ENCODE data around the gene HECW1.
"Not testable (repeated sequence)": the region's sequence is repeated elsewhere in the genome, so short reads cannot be mapped to it uniquely, and the experiment has no call there.

The HECW1 gene

GRCh38 chr7:43337811-43338210 lies 225.4 kb downstream of the HECW1 start:
- Mint-ChIP-seq H3K4me3 (no peak overlapping the region), H3K4me1 (no peaks in the 10 kb centered on the region), H3K27me3 (peaks cover 12% of the 10 kb centered on the region), H3K9me3 (no peaks in the 10 kb centered on the region), H3K27ac (no peak overlapping the region), H3K36me3 (no peaks in the 10 kb centered on the region)
- no peak for ATAC-seq

GRCh38 chr7:43341132-43341531 lies 228.7 kb downstream of the HECW1 start:
- H3K4me3 Mint-ChIP-seq, result no peak overlapping the region
- no peak overlapping the region for H3K27ac Mint-ChIP-seq
- no peaks in the 10 kb centered on the region for H3K36me3 Mint-ChIP-seq
- peaks cover 4% of the 10 kb centered on the region for H3K9me3 Mint-ChIP-seq
- no peak for ATAC-seq
- H3K4me1 Mint-ChIP-seq, result no peaks in the 10 kb centered on the region
- H3K27me3 Mint-ChIP-seq, result peaks cover 16% of the 10 kb centered on the region

- H3K9me3 Mint-ChIP-seq, H3K27ac Mint-ChIP-seq, H3K4me1 Mint-ChIP-seq, H3K4me3 Mint-ChIP-seq, ATAC-seq, H3K36me3 Mint-ChIP-seq: not testable (repeated sequence)
- H3K27me3 Mint-ChIP-seq, result peaks cover 34% of the 10 kb centered on the region
Observed at GRCh38 chr7:43343417-43343816, 231.0 kb downstream of the HECW1 start.

DNA sequence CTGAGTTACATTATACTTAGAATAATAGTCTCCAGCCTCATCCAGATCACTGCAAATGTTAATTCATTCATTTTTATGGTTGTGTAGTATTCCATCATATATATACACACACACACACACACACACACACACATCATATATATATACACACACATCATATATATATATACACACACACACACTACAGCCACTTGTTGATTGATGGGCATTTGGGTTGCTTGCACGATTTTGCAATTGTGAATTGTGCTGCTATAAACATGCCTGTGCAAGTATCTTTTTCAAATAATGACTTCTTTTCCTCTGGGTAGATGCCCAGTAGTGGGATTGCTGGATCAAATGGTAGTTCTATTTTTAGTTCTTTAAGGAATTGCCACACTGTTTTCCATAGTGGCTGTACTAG lies 233.2 kb downstream of the HECW1 start:
- H3K4me1 Mint-ChIP-seq, H3K4me3 Mint-ChIP-seq, ATAC-seq, H3K36me3 Mint-ChIP-seq, H3K27ac Mint-ChIP-seq: not testable (repeated sequence)
- Mint-ChIP-seq H3K9me3 (peaks cover 17% of the 10 kb centered on the region), H3K27me3 (peaks cover 45% of the 10 kb centered on the region)

DNA sequence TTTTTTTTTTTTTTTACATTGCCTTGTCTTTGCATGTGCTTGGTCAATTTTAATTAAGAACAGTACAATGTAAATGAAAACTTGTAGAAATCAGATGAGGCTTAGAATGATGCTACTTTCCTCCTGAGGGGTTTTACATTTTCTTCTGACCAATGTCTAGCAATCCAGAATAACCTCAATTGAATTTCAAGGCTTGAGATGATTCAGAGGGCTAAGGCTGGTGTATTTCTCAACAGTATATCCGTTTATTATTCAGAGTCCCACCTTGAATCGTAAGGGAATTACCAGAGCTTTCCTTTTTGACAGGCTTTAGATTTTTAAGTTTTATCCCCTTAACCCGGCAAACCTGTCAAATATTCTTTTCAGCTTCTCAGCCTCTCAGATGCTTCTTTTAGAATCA lies 239.2 kb downstream of the HECW1 start:
- no peaks in the 10 kb centered on the region for H3K4me1 Mint-ChIP-seq
- H3K9me3 Mint-ChIP-seq, result peaks cover 14% of the 10 kb centered on the region
- no peak for ATAC-seq
- no peak overlapping the region for H3K4me3 Mint-ChIP-seq
- H3K36me3 Mint-ChIP-seq, result no peaks in the 10 kb centered on the region
- H3K27ac Mint-ChIP-seq, result no peak overlapping the region
- peaks cover 71% of the 10 kb centered on the region for H3K27me3 Mint-ChIP-seq

DNA sequence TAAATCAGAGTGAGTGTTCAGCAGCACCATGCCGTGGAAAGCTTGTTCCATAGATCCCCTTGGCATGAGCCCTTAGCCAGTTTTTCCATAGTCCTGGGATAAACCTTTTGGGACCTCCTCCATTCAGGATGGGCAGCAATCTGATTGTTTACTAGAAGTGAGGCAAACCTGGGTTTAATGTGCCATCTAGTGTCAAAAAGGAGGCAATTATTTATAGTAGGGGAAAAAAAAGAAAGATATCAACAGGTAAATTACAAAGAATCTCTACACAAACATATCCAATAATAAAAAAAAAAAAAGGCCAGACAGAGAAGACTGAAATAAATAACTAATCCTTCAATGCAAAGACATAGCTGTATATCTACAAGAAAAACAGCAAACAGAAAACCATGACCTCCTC lies 241.5 kb downstream of the HECW1 start:
- Mint-ChIP-seq H3K36me3 (no peaks in the 10 kb centered on the region), H3K4me3 (no peak overlapping the region), H3K27me3 (peaks cover 53% of the 10 kb centered on the region), H3K27ac (no peak overlapping the region), H3K4me1 (no peaks in the 10 kb centered on the region), H3K9me3 (peaks cover 11% of the 10 kb centered on the region)
- ATAC-seq, result no peak

GRCh38 chr7:43362652-43363034 lies 250.2 kb downstream of the HECW1 start:
- Mint-ChIP-seq H3K9me3 (no peaks in the 10 kb centered on the region), H3K27me3 (peaks cover 11% of the 10 kb centered on the region), H3K4me1 (no peaks in the 10 kb centered on the region), H3K4me3 (no peak overlapping the region), H3K27ac (no peak overlapping the region), H3K36me3 (no peaks in the 10 kb centered on the region)
- ATAC-seq, result no peak

DNA sequence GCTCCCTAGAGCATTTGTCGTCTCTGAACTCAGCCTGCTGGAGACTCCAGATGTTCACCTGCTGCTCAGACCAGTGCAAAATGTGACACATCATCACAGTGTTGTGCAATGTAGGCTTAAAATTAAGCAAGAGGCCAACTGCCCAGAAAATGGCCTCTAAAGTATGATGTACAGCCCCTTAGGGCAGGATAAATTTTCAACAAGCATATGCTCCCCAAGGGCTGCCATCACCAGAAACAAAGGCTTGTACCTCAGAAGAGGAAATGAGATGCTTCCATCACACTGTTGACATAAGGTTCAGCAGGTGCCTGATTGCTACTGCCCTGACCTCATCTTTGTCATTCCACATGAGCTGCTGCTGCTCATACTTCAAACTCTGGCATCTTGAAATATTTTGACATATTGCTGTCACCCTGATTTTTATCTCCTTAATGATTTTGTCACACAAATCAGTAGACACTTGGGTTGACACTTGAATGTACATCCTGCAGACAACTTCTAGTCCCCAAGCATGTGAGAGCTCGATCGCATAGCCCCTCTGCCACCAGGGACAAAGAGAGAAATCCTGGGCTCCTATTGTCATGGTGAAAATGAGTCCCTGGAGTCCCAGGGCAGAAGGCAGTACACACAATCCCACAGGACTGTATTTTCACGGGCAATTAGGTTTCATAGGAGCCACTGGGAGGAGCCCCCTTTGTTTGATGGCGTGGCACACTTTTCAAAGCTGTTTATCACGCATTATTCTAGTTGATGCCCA lies 250.8 kb downstream of the HECW1 start:
- no peaks in the 10 kb centered on the region for H3K9me3 Mint-ChIP-seq
- H3K36me3 Mint-ChIP-seq, result no peaks in the 10 kb centered on the region
- H3K27me3 Mint-ChIP-seq, result peaks cover 11% of the 10 kb centered on the region
- H3K4me1 Mint-ChIP-seq, result no peaks in the 10 kb centered on the region
- H3K27ac Mint-ChIP-seq, result no peak overlapping the region
- no peak for ATAC-seq
- H3K4me3 Mint-ChIP-seq, result no peak overlapping the region

DNA sequence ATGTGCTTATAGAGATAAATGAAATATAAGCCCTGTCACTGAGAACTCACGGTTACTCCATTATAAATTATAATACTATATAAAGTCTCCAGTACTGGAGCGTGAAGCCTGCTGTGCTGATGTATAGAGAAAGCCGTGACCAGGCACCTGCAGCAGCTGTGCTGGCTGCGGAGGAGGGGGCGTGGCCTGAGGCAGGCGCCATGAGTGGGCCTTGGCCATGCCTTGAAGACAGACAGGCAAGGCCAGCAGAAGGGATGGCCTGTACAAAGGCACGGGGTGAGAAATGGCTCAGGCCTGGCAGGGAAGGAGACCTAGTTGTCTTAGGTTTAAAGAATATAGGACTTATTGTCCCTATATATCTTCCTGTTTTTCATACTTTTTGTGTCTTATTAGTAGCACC lies 251.9 kb downstream of the HECW1 start:
- Mint-ChIP-seq H3K9me3 (no peaks in the 10 kb centered on the region), H3K4me3 (no peak overlapping the region), H3K27me3 (peaks cover 11% of the 10 kb centered on the region), H3K4me1 (no peaks in the 10 kb centered on the region), H3K27ac (no peak overlapping the region), H3K36me3 (no peaks in the 10 kb centered on the region)
- ATAC-seq, result no peak

GRCh38 chr7:43372676-43373355 lies 260.4 kb downstream of the HECW1 start:
- H3K9me3 Mint-ChIP-seq, result no peaks in the 10 kb centered on the region
- H3K27me3 Mint-ChIP-seq, result peaks cover 10% of the 10 kb centered on the region
- H3K4me3 Mint-ChIP-seq, result no peak overlapping the region
- ATAC-seq, result no peak
- H3K4me1 Mint-ChIP-seq, result no peaks in the 10 kb centered on the region
- H3K27ac Mint-ChIP-seq, result no peak overlapping the region
- no peaks in the 10 kb centered on the region for H3K36me3 Mint-ChIP-seq

- no peaks in the 10 kb centered on the region for H3K9me3 Mint-ChIP-seq
- no peak for ATAC-seq
- no peaks in the 10 kb centered on the region for H3K27me3 Mint-ChIP-seq
Observed at GRCh38 chr7:43377196-43377960, 264.9 kb downstream of the HECW1 start.

GRCh38 chr7:43379210-43379609 lies 266.8 kb downstream of the HECW1 start:
- Mint-ChIP-seq H3K36me3 (no peaks in the 10 kb centered on the region), H3K9me3 (no peaks in the 10 kb centered on the region)
- ATAC-seq, result peak; percentile 8

More at GRCh38 chr7:43377196-43377960, 264.9 kb downstream of the HECW1 start:
- Mint-ChIP-seq H3K4me3 (no peak overlapping the region), H3K27ac (no peak overlapping the region), H3K36me3 (no peaks in the 10 kb centered on the region), H3K4me1 (no peaks in the 10 kb centered on the region)

DNA sequence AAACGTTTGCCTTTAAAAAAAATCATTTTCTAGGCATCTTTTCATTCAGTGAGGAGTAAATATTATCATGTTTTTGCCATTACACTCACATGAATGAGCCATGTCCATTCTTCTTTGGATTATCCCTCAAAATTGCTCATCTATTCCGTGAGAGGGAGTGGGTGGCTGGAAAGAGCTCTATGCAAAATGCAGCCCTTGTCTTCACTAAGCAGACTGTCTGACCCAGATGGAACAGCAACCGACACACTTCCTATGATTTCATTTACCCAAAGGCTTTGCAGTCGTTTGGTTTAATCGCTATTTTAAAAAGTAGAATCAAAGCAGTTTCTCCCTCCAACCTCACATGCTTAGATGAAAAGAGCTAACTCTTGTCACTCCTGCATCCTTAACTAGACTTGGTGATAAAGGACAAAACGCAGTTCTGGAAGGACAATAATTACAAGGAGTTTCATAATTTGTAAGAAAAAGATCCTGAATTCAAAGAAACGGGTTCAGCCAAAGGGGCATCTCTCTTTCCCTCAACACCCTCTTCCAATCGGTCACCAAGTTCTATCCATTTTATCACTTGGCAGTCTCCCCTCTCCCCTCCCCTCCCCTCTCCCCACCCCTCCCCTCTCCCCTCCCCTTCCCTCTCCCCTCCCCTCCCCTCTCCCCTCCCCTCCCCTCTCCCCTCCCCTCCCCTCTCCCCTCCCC lies 272.3 kb downstream of the HECW1 start:
- Mint-ChIP-seq H3K27me3 (peaks cover 8% of the 10 kb centered on the region), H3K27ac (no peak overlapping the region)

More at GRCh38 chr7:43379210-43379609, 266.8 kb downstream of the HECW1 start:
- H3K4me3 Mint-ChIP-seq, result no peak overlapping the region
- no peaks in the 10 kb centered on the region for H3K4me1 Mint-ChIP-seq
- no peaks in the 10 kb centered on the region for H3K27me3 Mint-ChIP-seq
- no peak overlapping the region for H3K27ac Mint-ChIP-seq

GRCh38 chr7:43385309-43385680 lies 272.8 kb downstream of the HECW1 start:
- peaks cover 8% of the 10 kb centered on the region for H3K27me3 Mint-ChIP-seq
- H3K36me3 Mint-ChIP-seq, result no peaks in the 10 kb centered on the region
- no peak overlapping the region for H3K4me3 Mint-ChIP-seq
- no peak overlapping the region for H3K27ac Mint-ChIP-seq
- no peaks in the 10 kb centered on the region for H3K4me1 Mint-ChIP-seq
- H3K9me3 Mint-ChIP-seq, result peaks cover 3% of the 10 kb centered on the region
- ATAC-seq, result no peak

More for the DNA sequence above, 272.3 kb downstream of the HECW1 start:
- Mint-ChIP-seq H3K9me3 (peaks cover 3% of the 10 kb centered on the region), H3K4me3 (no peak overlapping the region), H3K36me3 (no peaks in the 10 kb centered on the region), H3K4me1 (no peaks in the 10 kb centered on the region)
- ATAC-seq, result no peak

DNA sequence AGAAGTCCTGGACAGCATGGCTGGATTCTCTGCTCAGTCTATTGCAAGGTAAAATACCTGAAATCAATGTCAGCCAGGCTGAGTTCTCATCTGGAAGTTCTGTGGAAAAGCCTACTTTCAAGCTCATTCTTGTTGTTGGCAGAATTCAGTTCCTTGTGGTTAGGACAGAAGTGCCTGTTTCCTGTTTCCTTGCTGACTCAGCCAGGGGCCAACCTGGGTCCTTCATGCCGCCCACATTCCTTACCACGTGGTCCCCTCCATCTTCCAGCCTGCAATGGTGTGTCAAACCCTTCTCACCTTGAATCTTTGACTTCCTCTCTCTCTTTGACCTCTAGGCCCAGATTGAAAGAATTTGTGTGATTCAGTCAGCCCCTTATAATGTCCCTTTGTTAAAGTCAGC lies 273.4 kb downstream of the HECW1 start:
- Mint-ChIP-seq H3K4me3 (no peak overlapping the region), H3K9me3 (peaks cover 3% of the 10 kb centered on the region), H3K36me3 (no peaks in the 10 kb centered on the region), H3K27me3 (peaks cover 8% of the 10 kb centered on the region), H3K27ac (no peak overlapping the region), H3K4me1 (no peaks in the 10 kb centered on the region)
- no peak for ATAC-seq
